Natural killer cell (primary cell): ENCODE measurements around the gene ZNF511. TPM values are rescaled to one million over a fixed set of nuclear protein-coding genes. Genes with fewer than 3 reads are reported as not detected.

ENCODE experiments used
- ATAC-seq, 3 donors: fragments of 150-1000 bp in 2 of 3; fragments of 200-7000 bp in 1 of 3; cut with Tn5 transposase; 1 replicate in 1 of 3; 2 replicates in 2 of 3; pipeline ENCODE4 v1.10.0; 2021; ENCODE audit warnings: mild to moderate bottlenecking in 2 of 3, moderate library complexity in 2 of 3
- DNase-seq, 2 donors: peaks; one replicate each; pipeline versions ENCODE4 v3.0.0 to v3.0.0-alpha.2; 2013 to 2021; ENCODE audit warnings: mixed read lengths in 1 of 2
- H3K27ac ChIP-seq: one replicate; pipeline ENCODE4 v1.5.1; 2013; ENCODE audit warnings: mild to moderate bottlenecking, low read length
- H3K27me3 ChIP-seq: one replicate; pipeline ENCODE4 v1.6.1; 2013; ENCODE audit warnings: low read length; ENCODE audit not compliant: control insufficient read depth, insufficient read depth
- H3K36me3 ChIP-seq: one replicate; pipeline ENCODE4 v1.6.1; 2013; ENCODE audit warnings: low read length; ENCODE audit not compliant: control insufficient read depth, insufficient read depth
- H3K4me1 ChIP-seq: one replicate; pipeline ENCODE4 v1.6.1; 2013; ENCODE audit warnings: low read length; ENCODE audit not compliant: control insufficient read depth, insufficient read depth
- H3K4me3 ChIP-seq: one replicate; pipeline ENCODE4 v1.5.1; 2013; ENCODE audit warnings: low read length
- H3K9me3 ChIP-seq: one replicate; pipeline ENCODE4 v1.6.1; 2013; ENCODE audit warnings: low read length; ENCODE audit not compliant: control insufficient read depth, insufficient read depth
- H3K27ac Mint-ChIP-seq, 2 donors: one replicate each; pipeline ENCODE4 v1.8.0; 2022; ENCODE audit warnings: mild to moderate bottlenecking in 2 of 2, mixed read lengths in 2 of 2, moderate library complexity in 1 of 2
- H3K27me3 Mint-ChIP-seq, 2 donors: one replicate each; pipeline ENCODE4 v1.8.0; 2022; ENCODE audit warnings: low read depth in 2 of 2, mixed read lengths in 2 of 2
- H3K36me3 Mint-ChIP-seq: one replicate; pipeline ENCODE4 v1.8.0; 2022; ENCODE audit warnings: mixed read lengths
- H3K4me1 Mint-ChIP-seq, 2 donors: one replicate each; pipeline ENCODE4 v1.8.0; 2022; ENCODE audit warnings: mixed read lengths in 2 of 2
- H3K4me3 Mint-ChIP-seq: one replicate; pipeline ENCODE4 v1.8.0; 2022; ENCODE audit warnings: mild to moderate bottlenecking, moderate library complexity, mixed read lengths
- H3K9me3 Mint-ChIP-seq, 2 donors: one replicate each; pipeline ENCODE4 v1.8.0; 2022; ENCODE audit warnings: mixed read lengths in 2 of 2
- WGBS: methylation state at CpG from one replicate; pipeline ENCODE4 v1.1.7; 2013; ENCODE audit warnings: missing lambda C conversion rate; ENCODE audit not compliant: insufficient coverage; 5-methylcytosine and 5-hydroxymethylcytosine counted together
- intact Hi-C: fragments of 100-400 bp; cut with micrococcal nuclease; formaldehyde crosslinking; loops from one replicate; pipeline ENCODE4 v1.14.2; 2022
- total RNA-seq, 4 donors: library from RNA; stranded (reverse); fragments of 120-200 nt in 1 of 4; gene quantifications; one replicate each; pipeline versions ENCODE4 v1.2.3 to v1.2.4, GENCODE V29; 2013 to 2022
- TF ChIP-seq, protein P1 (sequence below): fragments of 200-600 bp; IDR thresholded peaks from one replicate; pipeline ENCODE4 v1.8.0; 2022; ENCODE audit warnings: antibody characterized with exemption

Gene ZNF511
- total RNA-seq, 3 donors from 2014 or later (not counting 1 experiment from before 2014, with no cell fraction given) = 28.1 to 39.0 (median 32.4) TPM

DNA sequence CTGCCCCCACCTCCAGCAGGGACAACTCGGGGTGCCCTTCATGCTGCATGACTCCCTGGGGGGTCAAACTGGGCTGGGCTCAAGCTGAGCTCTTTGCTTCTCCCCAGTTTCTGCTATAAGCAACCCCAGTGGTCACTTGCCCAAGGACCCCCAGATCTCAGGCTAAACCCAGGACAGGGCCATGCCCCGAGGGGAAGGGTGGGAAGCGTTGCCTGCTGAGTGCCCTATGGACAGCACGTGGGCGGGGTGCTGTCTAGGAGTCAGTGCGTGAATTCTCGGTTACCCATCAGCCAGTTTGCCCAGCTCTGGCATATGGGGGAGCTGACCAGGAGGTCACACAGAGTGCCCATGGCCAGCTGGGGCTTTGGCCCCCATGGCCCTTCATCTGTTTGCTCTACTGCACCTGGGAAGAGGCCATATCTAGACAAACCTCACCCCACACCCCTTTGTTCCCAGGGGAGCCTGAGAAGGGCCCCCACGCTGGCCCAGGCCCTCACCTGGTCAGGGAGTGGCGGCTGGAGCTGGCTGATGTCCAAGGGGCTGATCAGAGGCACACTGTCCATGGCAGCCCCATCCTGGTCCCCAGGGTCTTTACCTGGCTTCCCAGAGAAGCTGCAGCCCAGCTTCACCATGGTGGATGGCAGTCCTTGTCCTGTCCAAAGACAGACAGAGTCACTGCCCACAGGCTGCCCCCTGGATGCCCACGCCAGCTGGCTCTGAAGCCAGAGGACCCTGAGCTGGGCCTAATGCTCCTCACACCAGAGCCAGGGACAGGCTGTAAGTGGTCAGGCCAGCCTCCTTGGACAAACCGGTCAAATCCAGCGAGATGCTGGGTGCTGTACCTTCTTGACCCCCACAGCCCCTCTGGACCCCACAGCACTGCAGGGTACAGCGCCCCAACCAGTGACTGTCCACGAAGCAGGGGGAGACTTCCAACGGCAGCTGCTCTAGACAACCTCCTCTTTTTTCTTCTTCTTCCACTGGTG lies 19.9 kb downstream of the ZNF511 start:
- H3K27ac Mint-ChIP-seq = no peak overlapping the region

DNA sequence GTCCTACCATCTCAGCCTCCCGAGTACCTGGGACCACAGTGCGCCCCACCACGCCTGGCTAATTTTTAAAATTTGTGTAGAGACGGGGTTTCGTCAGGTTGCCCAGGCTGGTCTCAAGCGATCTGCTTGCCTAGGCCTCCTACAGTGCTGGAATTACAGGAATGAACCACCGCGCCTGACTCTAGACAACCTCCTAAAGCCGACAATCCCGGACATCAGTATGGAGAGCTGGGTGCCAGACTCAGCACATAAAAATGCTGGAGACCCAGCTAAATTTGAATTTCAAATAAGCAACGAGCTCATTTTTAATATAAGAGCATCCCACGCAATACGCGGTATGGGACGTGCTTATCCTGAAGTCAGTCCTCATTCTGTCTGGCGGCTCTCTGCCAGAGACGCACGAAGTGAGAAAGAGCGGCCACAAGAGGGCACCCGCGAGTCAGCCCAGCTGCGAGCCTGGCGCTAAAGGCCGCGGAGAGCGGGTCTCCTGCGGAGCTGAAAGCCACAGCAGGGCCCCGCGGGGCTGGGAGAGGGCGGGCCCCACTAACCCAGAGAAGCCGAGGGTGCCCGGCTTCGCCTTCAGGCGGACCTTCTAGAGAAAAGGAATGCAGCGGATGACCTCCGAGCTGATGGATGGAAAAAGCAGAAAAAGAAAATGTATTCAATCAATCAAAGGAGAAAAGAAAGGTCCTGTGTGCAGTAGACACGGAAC lies 20.9 kb downstream of the ZNF511 start:
- Histone ChIP-seq H3K9me3 (no peaks in the 10 kb centered on the region), H3K27ac (no peak overlapping the region), H3K27me3 (peaks cover 41% of the 10 kb centered on the region), H3K4me1 (peaks cover 19% of the 10 kb centered on the region), H3K36me3 (no peaks in the 10 kb centered on the region), H3K4me3 (no peak overlapping the region)
- ATAC-seq = peak; percentile 88 to 92 (median 90)
- Mint-ChIP-seq H3K4me1 (peaks cover 9 to 22% of the 10 kb centered on the region in 2 donors), H3K9me3 (no peaks in the 10 kb centered on the region), H3K27me3 (peaks cover 41 to 57% of the 10 kb centered on the region in 2 donors), H3K4me3 (peak overlapping the region; percentile 65), H3K27ac (peak overlapping the region in 1 of 2 donors; percentile 80), H3K36me3 (no peaks in the 10 kb centered on the region)
- DNase-seq = peak; percentile 82 to 94
- TF ChIP-seq, protein P1, sequence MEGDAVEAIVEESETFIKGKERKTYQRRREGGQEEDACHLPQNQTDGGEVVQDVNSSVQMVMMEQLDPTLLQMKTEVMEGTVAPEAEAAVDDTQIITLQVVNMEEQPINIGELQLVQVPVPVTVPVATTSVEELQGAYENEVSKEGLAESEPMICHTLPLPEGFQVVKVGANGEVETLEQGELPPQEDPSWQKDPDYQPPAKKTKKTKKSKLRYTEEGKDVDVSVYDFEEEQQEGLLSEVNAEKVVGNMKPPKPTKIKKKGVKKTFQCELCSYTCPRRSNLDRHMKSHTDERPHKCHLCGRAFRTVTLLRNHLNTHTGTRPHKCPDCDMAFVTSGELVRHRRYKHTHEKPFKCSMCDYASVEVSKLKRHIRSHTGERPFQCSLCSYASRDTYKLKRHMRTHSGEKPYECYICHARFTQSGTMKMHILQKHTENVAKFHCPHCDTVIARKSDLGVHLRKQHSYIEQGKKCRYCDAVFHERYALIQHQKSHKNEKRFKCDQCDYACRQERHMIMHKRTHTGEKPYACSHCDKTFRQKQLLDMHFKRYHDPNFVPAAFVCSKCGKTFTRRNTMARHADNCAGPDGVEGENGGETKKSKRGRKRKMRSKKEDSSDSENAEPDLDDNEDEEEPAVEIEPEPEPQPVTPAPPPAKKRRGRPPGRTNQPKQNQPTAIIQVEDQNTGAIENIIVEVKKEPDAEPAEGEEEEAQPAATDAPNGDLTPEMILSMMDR = peak; percentile 96
- 11% methylated on average over 37 of the region's 37 CpGs for WGBS
- intact Hi-C loops = loop anchor here (1.0 to 2.0 kb wide), 2 partner anchors 167 to 191 kb away; no protein-coding TSS in a partner anchor

More for the DNA sequence above, 19.9 kb downstream of the ZNF511 start:
- Histone ChIP-seq H3K27ac (no peak overlapping the region), H3K4me1 (peaks cover 22% of the 10 kb centered on the region), H3K27me3 (peaks cover 41% of the 10 kb centered on the region), H3K4me3 (no peak overlapping the region), H3K36me3 (no peaks in the 10 kb centered on the region), H3K9me3 (no peaks in the 10 kb centered on the region)
- no peaks in the 10 kb centered on the region for H3K9me3 Mint-ChIP-seq
- TF ChIP-seq, protein P1 = no peak
- H3K4me3 Mint-ChIP-seq = no peak overlapping the region
- intact Hi-C loops = loop anchor here (1.0 to 2.0 kb wide), 2 partner anchors 168 to 192 kb away; no protein-coding TSS in a partner anchor
- 82% methylated on average over 15 of the region's 15 CpGs for WGBS
- H3K36me3 Mint-ChIP-seq = no peaks in the 10 kb centered on the region
- no peak for DNase-seq
- ATAC-seq = no peak
- H3K27me3 Mint-ChIP-seq = peaks cover 39 to 57% of the 10 kb centered on the region in 2 donors
- H3K4me1 Mint-ChIP-seq = peaks cover 9 to 20% of the 10 kb centered on the region in 2 donors

DNA sequence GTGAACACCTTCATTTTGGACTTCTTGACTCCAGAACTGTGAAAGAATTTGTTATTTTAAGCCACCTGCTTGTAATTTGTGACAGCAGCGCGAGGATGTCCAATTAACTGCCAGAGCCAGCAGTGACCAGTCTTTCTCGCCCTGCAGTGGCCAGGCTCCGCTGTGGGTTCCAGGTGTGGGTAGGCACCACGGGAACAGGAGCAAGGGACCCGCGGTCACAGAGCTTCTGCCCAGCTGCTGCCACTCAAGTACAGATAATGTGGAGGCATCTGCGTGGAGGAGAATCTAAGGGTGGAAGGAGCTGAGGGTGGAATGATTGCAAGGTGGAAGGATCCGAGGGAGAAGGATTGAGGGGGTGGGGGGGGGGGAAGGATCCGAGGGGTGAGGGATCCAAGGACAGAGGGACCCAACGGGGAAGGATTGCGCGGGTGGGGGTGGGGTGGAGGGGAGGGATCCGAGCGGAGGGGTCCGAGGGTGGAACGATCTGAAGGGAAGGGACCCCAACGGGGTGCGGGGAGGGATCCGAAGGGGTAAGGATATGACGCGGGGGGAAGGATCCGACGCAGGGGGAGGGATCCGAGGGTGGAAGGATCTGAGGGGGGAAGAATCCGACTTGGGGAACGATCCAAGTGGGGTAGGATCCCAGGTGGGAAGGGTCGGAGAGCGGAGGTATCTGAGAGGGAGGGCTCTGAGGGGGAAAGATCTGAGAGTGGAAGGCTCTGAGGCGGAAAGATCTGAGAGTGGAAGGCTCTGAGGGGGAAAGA lies 24.4 kb downstream of the ZNF511 start:
- H3K9me3 Mint-ChIP-seq = no peaks in the 10 kb centered on the region
- WGBS = 84% methylated on average over 30 of the region's 30 CpGs
- H3K27ac Mint-ChIP-seq = peak overlapping the region; percentile 4 to 49
- intact Hi-C loops = no loop called here
- DNase-seq (no peak), ATAC-seq (no peak)
- H3K27me3 Mint-ChIP-seq = peaks cover 26 to 38% of the 10 kb centered on the region in 2 donors
- Histone ChIP-seq H3K27me3 (peaks cover 23% of the 10 kb centered on the region), H3K36me3 (no peaks in the 10 kb centered on the region), H3K27ac (no peak overlapping the region), H3K9me3 (no peaks in the 10 kb centered on the region), H3K4me3 (no peak overlapping the region), H3K4me1 (peaks cover 41% of the 10 kb centered on the region)
- no peaks in the 10 kb centered on the region for H3K36me3 Mint-ChIP-seq
- no peak overlapping the region for H3K4me3 Mint-ChIP-seq
- TF ChIP-seq, protein P1 = no peak
- H3K4me1 Mint-ChIP-seq = peaks cover 9 to 14% of the 10 kb centered on the region in 2 donors
